Left lung (tissue), 10 donors: ENCODE data around the gene NAE1. TPM values are rescaled to one million over a fixed set of nuclear protein-coding genes. Genes with fewer than 3 reads are reported as not detected.

Experiments used
- ATAC-seq: fragments of 200-7000 bp; cut with Tn5 transposase; one replicate; pipeline ENCODE4 v1.9.1; 2020; ENCODE audit warnings: moderate library complexity
- DNase-seq, 4 donors: peaks; one replicate each; pipeline ENCODE4 v3.0.0-alpha.2; 2013 to 2020
- H3K27ac ChIP-seq, 2 donors: fragments of 200-600 bp; sonication (generic) in 1 of 2; one replicate each; pipeline versions ENCODE4 v1.5.0 to v1.8.0; 2020 to 2021
- H3K27me3 ChIP-seq, 2 donors: fragments of 200-600 bp; sonication (generic) in 1 of 2; one replicate each; pipeline versions ENCODE4 v1.5.0 to v1.8.0; 2020 to 2021
- H3K36me3 ChIP-seq, 2 donors: fragments of 200-600 bp; sonication (generic) in 1 of 2; one replicate each; pipeline versions ENCODE4 v1.5.0 to v1.8.0; 2020 to 2021
- H3K4me1 ChIP-seq, 2 donors: fragments of 200-600 bp; one replicate each; pipeline ENCODE4 v1.8.0; 2021
- H3K4me3 ChIP-seq, 2 donors: fragments of 200-600 bp; sonication (generic) in 1 of 2; one replicate each; pipeline versions ENCODE4 v1.5.0 to v1.8.0; 2020 to 2021; ENCODE audit warnings: mild to moderate bottlenecking in 1 of 2
- H3K9me3 ChIP-seq, 2 donors: fragments of 200-600 bp; sonication (generic) in 1 of 2; one replicate each; pipeline versions ENCODE4 v1.5.0 to v1.8.0; 2020 to 2021
- CTCF ChIP-seq, 2 donors: fragments of 200-600 bp; sonication (generic) in 1 of 2; IDR thresholded peaks; one replicate each; pipeline versions ENCODE4 v1.5.0 to v1.8.0; 2021; ENCODE audit warnings: antibody characterized with exemption in 2 of 2
- intact Hi-C, 2 donors: fragments of 100-400 bp; cut with DNase I; formaldehyde crosslinking; loops; one replicate each; pipeline versions ENCODE4 v1.11.2 to v1.14.2; 2022
- polyA plus RNA-seq, 6 donors: library from polyadenylated mRNA; unstranded; fragments of 120-200 nt; gene quantifications; one replicate each; pipeline ENCODE4 v1.2.1, GENCODE V29; 2013; ENCODE audit not compliant: insufficient read length in 6 of 6
- total RNA-seq, 2 donors: library from RNA; stranded (reverse); fragmentation: NEBNext Ultra II Directional; extraction: Animal tissue kit (Norgen Biotek cat#: 25700); gene quantifications; one replicate each; pipeline ENCODE4 v1.2.1, GENCODE V29; 2021
- donor health status: DM: no; HTN: yes; CAD: no.
- donor health status: DM: no; HTN: no; CAD: no.

NAE1 gene
- total and polyA plus RNA-seq, 8 donors: 41.8 to 98.9 (median 87.1) TPM

GRCh38 chr16:66863707-66864106 lies 32.9 kb upstream of the NAE1 start:
- Histone ChIP-seq H3K4me3 (no peak overlapping the region), H3K9me3 (no peaks in the 10 kb centered on the region), H3K27me3 (no peaks in the 10 kb centered on the region), H3K27ac (no peak overlapping the region), H3K36me3 (no peaks in the 10 kb centered on the region), H3K4me1 (no peaks in the 10 kb centered on the region)
- intact Hi-C loops: no loop called here
- no peak for ATAC-seq
- DNase-seq: no peak
- no peak for TF ChIP-seq CTCF (IDR thresholded peaks at IDR 0.05)

- Histone ChIP-seq H3K9me3 (no peaks in the 10 kb centered on the region), H3K27ac (no peak overlapping the region), H3K27me3 (no peaks in the 10 kb centered on the region), H3K4me3 (no peak overlapping the region), H3K36me3 (no peaks in the 10 kb centered on the region), H3K4me1 (no peaks in the 10 kb centered on the region)
- ATAC-seq (no peak), DNase-seq (peak in 1 of 4 donors; percentile 14)
- intact Hi-C loops: no loop called here
- TF ChIP-seq CTCF (IDR thresholded peaks at IDR 0.05): no peak
Measured at GRCh38 chr16:66862023-66862520, 31.3 kb upstream of the NAE1 start.

- DNase-seq (no peak), ATAC-seq (peak; percentile 16)
- no peak for TF ChIP-seq CTCF (IDR thresholded peaks at IDR 0.05)
- H3K9me3 ChIP-seq: no peaks in the 10 kb centered on the region
- H3K27me3 ChIP-seq: no peaks in the 10 kb centered on the region
- H3K27ac ChIP-seq: no peak overlapping the region
- H3K36me3 ChIP-seq: no peaks in the 10 kb centered on the region
- H3K4me3 ChIP-seq: no peak overlapping the region
- no peaks in the 10 kb centered on the region for H3K4me1 ChIP-seq
- intact Hi-C loops: no loop called here
Measured at GRCh38 chr16:66859397-66860068, 28.8 kb upstream of the NAE1 start.

GRCh38 chr16:66858740-66859396 lies 28.1 kb upstream of the NAE1 start:
- no peaks in the 10 kb centered on the region for H3K36me3 ChIP-seq
- no peaks in the 10 kb centered on the region for H3K9me3 ChIP-seq
- peak; percentile 94 for ATAC-seq
- peak in 3 of 4 donors; percentile 14 to 86 (median 80) for DNase-seq
- intact Hi-C loops: no loop called here
- TF ChIP-seq CTCF (IDR thresholded peaks at IDR 0.05): no peak
- no peaks in the 10 kb centered on the region for H3K27me3 ChIP-seq
- no peak overlapping the region for H3K4me3 ChIP-seq
- no peaks in the 10 kb centered on the region for H3K4me1 ChIP-seq
- no peak overlapping the region for H3K27ac ChIP-seq

- intact Hi-C loops: no loop called here
- no peaks in the 10 kb centered on the region for H3K9me3 ChIP-seq
- no peak for DNase-seq
- H3K36me3 ChIP-seq: no peaks in the 10 kb centered on the region
- TF ChIP-seq CTCF (IDR thresholded peaks at IDR 0.05): no peak
- H3K4me3 ChIP-seq: no peak overlapping the region
- no peak overlapping the region for H3K27ac ChIP-seq
- H3K27me3 ChIP-seq: no peaks in the 10 kb centered on the region
- no peak for ATAC-seq
- H3K4me1 ChIP-seq: no peaks in the 10 kb centered on the region
Measured at GRCh38 chr16:66857437-66857836, 26.7 kb upstream of the NAE1 start.
